Osteoblast (primary cell): ENCODE measurements around the gene OR2B6. TPM values are rescaled to one million over a fixed set of nuclear protein-coding genes. Genes with fewer than 3 reads are reported as not detected.
"Not testable (repeated sequence)": the region's sequence is repeated elsewhere in the genome, so short reads cannot be mapped to it uniquely, and the experiment has no call there.

ENCODE experiments used
- DNase-seq: peaks from one replicate; pipeline ENCODE4 v3.0.0; 2011; ENCODE audit warnings: low spot score, mixed read lengths; ENCODE audit not compliant: insufficient read length; ENCODE audit errors: missing footprints
- H2AFZ ChIP-seq: 2 replicates; pipeline ENCODE4 v1.6.0; 2011; ENCODE audit warnings: mild to moderate bottlenecking, low read length
- H3K27ac ChIP-seq: 2 replicates; pipeline ENCODE4 v1.5.1; 2011; ENCODE audit warnings: mild to moderate bottlenecking, low read depth, low read length, moderate library complexity
- H3K27me3 ChIP-seq: 2 replicates; pipeline ENCODE4 v1.6.0; 2012; ENCODE audit warnings: mild to moderate bottlenecking, control low read depth, inconsistent platforms, low read length, moderate library complexity; ENCODE audit not compliant: insufficient read depth
- H3K36me3 ChIP-seq: 2 replicates; pipeline ENCODE4 v1.5.1; 2011; ENCODE audit warnings: mild to moderate bottlenecking, low read length, control low read depth, moderate library complexity; ENCODE audit not compliant: insufficient read depth
- H3K4me1 ChIP-seq: 2 replicates; pipeline ENCODE4 v1.5.1; 2011; ENCODE audit warnings: mild to moderate bottlenecking, low read length, control low read depth, moderate library complexity; ENCODE audit not compliant: insufficient read depth
- H3K4me2 ChIP-seq: 2 replicates; pipeline ENCODE4 v1.6.0; 2011; ENCODE audit warnings: mild to moderate bottlenecking, low read length; ENCODE audit not compliant: insufficient read depth
- H3K4me3 ChIP-seq: fragments of 200-600 bp; sonication (generic); 3 replicates; pipeline ENCODE4 v1.5.1; 2012; ENCODE audit warnings: mild to moderate bottlenecking, low read length, inconsistent platforms; ENCODE audit not compliant: insufficient read depth
- H3K79me2 ChIP-seq: 2 replicates; pipeline ENCODE4 v1.6.0; 2012; ENCODE audit warnings: mild to moderate bottlenecking, low read length, control low read depth, inconsistent platforms; ENCODE audit not compliant: insufficient read depth
- H3K9me3 ChIP-seq: 2 replicates; pipeline ENCODE4 v1.5.1; 2011; ENCODE audit warnings: low read depth, low read length, control low read depth
- H4K20me1 ChIP-seq: 2 replicates; pipeline ENCODE4 v1.6.0; 2012; ENCODE audit warnings: mild to moderate bottlenecking, low read length, control low read depth; ENCODE audit not compliant: insufficient read depth
- total RNA-seq: library from RNA; depleted of rRNA; stranded (reverse); fragments of >200 nt; gene quantifications from 2 replicates; pipeline ENCODE4 v1.2.3, GENCODE V29; 2012
- TF ChIP-seq, protein P1 (sequence below): IDR thresholded peaks from 2 replicates; pipeline ENCODE4 v1.5.1; 2011; ENCODE audit warnings: mild to moderate bottlenecking, low read depth, low read length, moderate library complexity; ENCODE audit errors: extremely low read depth

The OR2B6 gene
- total RNA-seq, 1 donor: not detected

DNA sequence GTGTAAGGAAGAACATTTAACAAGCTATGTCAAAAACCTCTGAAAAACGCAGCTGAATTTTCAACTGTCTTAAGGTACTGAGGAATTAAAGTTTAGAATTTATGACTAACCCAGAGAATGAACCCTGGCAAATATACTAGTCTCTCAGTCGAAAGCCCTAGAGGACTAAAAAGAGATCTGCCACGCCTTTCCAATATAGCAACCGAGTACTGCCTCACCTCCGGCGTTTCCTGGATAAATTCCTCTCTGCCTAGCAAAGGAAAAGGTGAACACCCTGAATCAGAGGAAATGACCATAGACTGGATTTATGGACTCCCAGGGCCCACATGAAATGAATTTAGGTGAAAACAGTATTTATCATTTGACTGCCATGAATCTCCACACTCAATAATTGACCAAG is 32.9 kb upstream of the OR2B6 start:
- H3K27me3 ChIP-seq: no peaks in the 10 kb centered on the region
- DNase-seq: no peak
- H3K4me2 ChIP-seq: no peak overlapping the region
- H4K20me1 ChIP-seq: no peaks in the 10 kb centered on the region
- H2AFZ ChIP-seq: no peak overlapping the region
- H3K36me3 ChIP-seq: no peaks in the 10 kb centered on the region
- no peaks in the 10 kb centered on the region for H3K9me3 ChIP-seq
- no peaks in the 10 kb centered on the region for H3K79me2 ChIP-seq
- TF ChIP-seq, protein P1, sequence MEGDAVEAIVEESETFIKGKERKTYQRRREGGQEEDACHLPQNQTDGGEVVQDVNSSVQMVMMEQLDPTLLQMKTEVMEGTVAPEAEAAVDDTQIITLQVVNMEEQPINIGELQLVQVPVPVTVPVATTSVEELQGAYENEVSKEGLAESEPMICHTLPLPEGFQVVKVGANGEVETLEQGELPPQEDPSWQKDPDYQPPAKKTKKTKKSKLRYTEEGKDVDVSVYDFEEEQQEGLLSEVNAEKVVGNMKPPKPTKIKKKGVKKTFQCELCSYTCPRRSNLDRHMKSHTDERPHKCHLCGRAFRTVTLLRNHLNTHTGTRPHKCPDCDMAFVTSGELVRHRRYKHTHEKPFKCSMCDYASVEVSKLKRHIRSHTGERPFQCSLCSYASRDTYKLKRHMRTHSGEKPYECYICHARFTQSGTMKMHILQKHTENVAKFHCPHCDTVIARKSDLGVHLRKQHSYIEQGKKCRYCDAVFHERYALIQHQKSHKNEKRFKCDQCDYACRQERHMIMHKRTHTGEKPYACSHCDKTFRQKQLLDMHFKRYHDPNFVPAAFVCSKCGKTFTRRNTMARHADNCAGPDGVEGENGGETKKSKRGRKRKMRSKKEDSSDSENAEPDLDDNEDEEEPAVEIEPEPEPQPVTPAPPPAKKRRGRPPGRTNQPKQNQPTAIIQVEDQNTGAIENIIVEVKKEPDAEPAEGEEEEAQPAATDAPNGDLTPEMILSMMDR: no peak
- no peak overlapping the region for H3K27ac ChIP-seq
- no peaks in the 10 kb centered on the region for H3K4me1 ChIP-seq
- no peak overlapping the region for H3K4me3 ChIP-seq

DNA sequence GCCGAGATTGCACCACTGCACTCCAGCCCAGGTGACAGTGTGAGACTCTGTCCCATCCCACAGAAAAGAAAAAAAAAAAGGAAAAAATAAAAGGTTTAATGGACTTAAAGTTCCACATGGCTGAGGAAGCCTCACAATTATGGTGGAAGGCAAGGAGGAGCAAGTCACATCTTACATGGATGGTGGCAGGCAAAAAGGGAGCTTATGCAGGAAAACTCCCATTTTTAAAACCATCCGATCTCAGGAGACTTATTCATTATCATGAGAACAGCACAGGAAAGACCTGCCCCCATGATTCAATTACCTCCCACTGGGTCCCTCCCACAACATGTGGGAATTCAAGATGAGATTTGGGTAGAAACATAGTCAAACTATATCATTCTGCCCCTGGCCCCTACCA is 29.0 kb upstream of the OR2B6 start:
- not testable (repeated sequence) for H3K4me2 ChIP-seq, H3K9me3 ChIP-seq, DNase-seq, H3K4me3 ChIP-seq, H3K27ac ChIP-seq, H4K20me1 ChIP-seq, H3K79me2 ChIP-seq, H3K36me3 ChIP-seq, H3K27me3 ChIP-seq, H3K4me1 ChIP-seq, H2AFZ ChIP-seq

DNA sequence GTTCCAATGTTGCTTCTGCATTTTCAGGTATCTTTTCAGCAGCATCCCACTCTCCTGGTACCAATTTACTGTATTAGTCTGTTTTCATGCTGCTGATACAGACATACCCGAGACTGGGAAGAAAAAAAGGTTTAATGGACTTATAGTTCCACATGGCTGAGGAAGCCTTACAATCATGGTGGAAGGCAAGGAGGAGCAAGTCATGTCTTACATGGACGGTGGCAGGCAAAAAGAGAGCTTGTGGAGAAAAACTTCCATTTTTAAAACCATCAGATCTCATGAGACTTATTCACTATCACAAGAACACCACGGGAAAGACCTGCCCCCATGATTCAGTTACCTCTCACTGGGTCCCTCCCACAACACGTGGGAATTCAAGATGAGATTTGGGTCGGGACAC is 27.1 kb upstream of the OR2B6 start:
- H4K20me1 ChIP-seq, H3K27ac ChIP-seq, H3K4me3 ChIP-seq, H3K9me3 ChIP-seq, H2AFZ ChIP-seq, H3K4me2 ChIP-seq, H3K36me3 ChIP-seq, H3K79me2 ChIP-seq, DNase-seq, H3K4me1 ChIP-seq, H3K27me3 ChIP-seq: not testable (repeated sequence)

DNA sequence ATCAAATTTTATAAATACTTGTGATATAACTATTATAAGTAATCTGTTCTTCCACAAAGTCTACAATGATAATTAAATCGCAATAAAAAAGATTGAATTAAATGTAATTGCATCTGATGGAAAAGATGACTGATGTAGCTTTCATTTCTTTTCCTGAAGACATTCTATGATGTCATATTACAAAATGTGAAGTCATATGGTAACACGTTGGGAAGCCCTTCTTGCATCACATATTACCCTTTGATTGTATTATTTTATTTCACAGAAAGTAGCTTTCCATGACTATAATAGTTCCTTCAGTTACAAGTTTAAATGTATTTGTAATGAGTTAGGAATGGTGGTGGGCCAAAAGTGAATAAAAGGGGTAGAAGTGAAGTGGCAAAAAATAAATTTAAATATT is 25.8 kb upstream of the OR2B6 start:
- Histone ChIP-seq H3K36me3 (no peaks in the 10 kb centered on the region), H3K4me2 (no peak overlapping the region)
- TF ChIP-seq, protein P1: no peak

DNA sequence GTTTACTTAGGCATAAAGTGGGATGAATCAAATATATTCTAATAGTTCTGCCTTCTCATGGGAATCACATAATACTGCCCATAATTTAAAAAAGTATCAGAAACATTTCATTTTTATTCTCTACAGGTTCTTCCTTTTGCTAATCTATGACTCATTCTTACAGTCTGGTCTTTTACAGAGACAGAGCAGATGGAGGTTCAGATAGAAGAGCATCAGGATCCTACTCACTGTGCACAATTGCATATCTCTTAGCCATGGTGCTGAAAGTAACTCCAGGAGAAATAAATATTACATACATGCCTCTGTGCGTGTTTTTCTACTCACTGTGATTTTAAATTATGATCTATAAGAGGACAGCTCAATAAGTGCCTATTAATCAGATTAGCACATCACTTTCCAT is 16.3 kb upstream of the OR2B6 start:
- no peaks in the 10 kb centered on the region for H3K27me3 ChIP-seq
- TF ChIP-seq, protein P1: no peak
- H3K4me3 ChIP-seq: no peak overlapping the region
- no peaks in the 10 kb centered on the region for H3K4me1 ChIP-seq
- DNase-seq: no peak
- H2AFZ ChIP-seq: no peak overlapping the region
- H3K79me2 ChIP-seq: no peaks in the 10 kb centered on the region
- no peaks in the 10 kb centered on the region for H3K36me3 ChIP-seq
- no peaks in the 10 kb centered on the region for H3K9me3 ChIP-seq
- no peak overlapping the region for H3K27ac ChIP-seq
- no peaks in the 10 kb centered on the region for H4K20me1 ChIP-seq
- no peak overlapping the region for H3K4me2 ChIP-seq

More for the DNA sequence above, 25.8 kb upstream of the OR2B6 start:
- DNase-seq: no peak
- Histone ChIP-seq H3K4me3 (no peak overlapping the region), H4K20me1 (no peaks in the 10 kb centered on the region), H3K4me1 (no peaks in the 10 kb centered on the region), H3K9me3 (no peaks in the 10 kb centered on the region), H3K27ac (no peak overlapping the region), H3K27me3 (no peaks in the 10 kb centered on the region), H2AFZ (no peak overlapping the region), H3K79me2 (no peaks in the 10 kb centered on the region)

DNA sequence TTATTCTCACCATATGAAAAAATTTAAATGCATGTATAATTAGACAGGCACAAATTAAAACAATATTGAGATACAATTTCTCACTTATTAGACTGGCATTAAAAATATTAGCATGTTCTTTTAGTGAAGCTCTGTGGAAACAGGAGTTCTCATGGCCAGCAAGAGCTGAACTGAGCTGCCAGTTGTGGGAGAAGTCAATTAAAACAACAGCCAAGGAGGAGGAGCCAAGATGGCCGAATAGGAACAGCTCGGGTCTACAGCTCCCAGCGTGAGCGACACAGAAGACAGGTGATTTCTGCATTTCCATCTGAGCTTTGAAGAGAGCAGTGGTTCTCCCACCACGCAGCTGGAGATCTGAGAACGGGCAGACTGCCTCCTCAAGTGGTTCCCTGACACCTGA is 14.0 kb upstream of the OR2B6 start:
- H3K79me2 ChIP-seq, H3K27me3 ChIP-seq, DNase-seq, H3K9me3 ChIP-seq, H3K4me1 ChIP-seq, H4K20me1 ChIP-seq, H3K4me2 ChIP-seq, H3K27ac ChIP-seq, H3K36me3 ChIP-seq, H2AFZ ChIP-seq, H3K4me3 ChIP-seq: not testable (repeated sequence)
